Tibial nerve (tissue), 4 donors: Measurements from ENCODE around the gene TRPM2. TPM values are rescaled to one million over a fixed set of nuclear protein-coding genes. Genes with fewer than 3 reads are reported as not detected.

ENCODE experiments used
- DNase-seq, 2 donors: peaks; one replicate each; pipeline ENCODE4 v3.0.0-alpha.2; 2019; ENCODE audit warnings: low spot score in 2 of 2
- H3K27ac ChIP-seq, 4 donors: fragments of 200-600 bp; sonication (generic) in 3 of 4; one replicate each; pipeline ENCODE4 v1.5.1; 2017 to 2019; ENCODE audit warnings: mild to moderate bottlenecking in 1 of 4
- H3K27me3 ChIP-seq, 2 donors: fragments of 200-600 bp; sonication (generic) in 1 of 2; one replicate each; pipeline versions ENCODE4 v1.5.1 to v1.6.0; 2017 to 2019
- H3K36me3 ChIP-seq, 3 donors: fragments of 200-600 bp; sonication (generic); one replicate each; pipeline ENCODE4 v1.5.1; 2018 to 2019
- H3K4me1 ChIP-seq, 4 donors: fragments of 200-600 bp; sonication (generic) in 3 of 4; one replicate each; pipeline ENCODE4 v1.5.1; 2017 to 2019
- H3K4me3 ChIP-seq, 4 donors: fragments of 200-600 bp; sonication (generic) in 3 of 4; one replicate each; pipeline ENCODE4 v1.5.1; 2017 to 2019; ENCODE audit warnings: mild to moderate bottlenecking in 1 of 4, moderate library complexity in 1 of 4
- H3K9me3 ChIP-seq, 4 donors: fragments of 200-600 bp; sonication (generic) in 3 of 4; one replicate each; pipeline ENCODE4 v1.5.1; 2017 to 2019
- EP300 ChIP-seq, 2 donors: sonication (generic); formaldehyde crosslinking; IDR thresholded peaks; one replicate each; pipeline ENCODE4 v1.6.1; 2017; ENCODE audit warnings: antibody characterized with exemption in 2 of 2, mild to moderate bottlenecking in 1 of 2
- POLR2A ChIP-seq, 2 donors: fragments of 450-650 bp; IDR thresholded peaks; one replicate each; pipeline ENCODE4 v1.6.1; 2017; ENCODE audit warnings: antibody characterized with exemption in 2 of 2, mild to moderate bottlenecking in 2 of 2, moderate library complexity in 2 of 2
- WGBS, 2 donors: methylation state at CpG; one replicate each; pipeline ENCODE4 v1.1.5; 2018; 5-methylcytosine and 5-hydroxymethylcytosine counted together
- total RNA-seq, 4 donors: library from RNA; depleted of rRNA; stranded (reverse); fragments of >200 nt; gene quantifications; one replicate each; pipeline ENCODE4 v1.1.0, GENCODE V29; 2016
- TF ChIP-seq, protein P1 (sequence below), 5 experiments: fragments of 200-600 bp in 3 of 5; fragments of 450-650 bp in 2 of 5; sonication (generic) in 3 of 5; IDR thresholded peaks; one replicate each; pipeline ENCODE4 v1.5.1; 2016 to 2019; ENCODE audit warnings: antibody characterized with exemption in 5 of 5, mild to moderate bottlenecking in 3 of 5, moderate library complexity in 2 of 5

TRPM2 gene
- total RNA-seq, 4 donors from 2014 or later = 4.9 to 10.3 (median 7.8) TPM

DNA sequence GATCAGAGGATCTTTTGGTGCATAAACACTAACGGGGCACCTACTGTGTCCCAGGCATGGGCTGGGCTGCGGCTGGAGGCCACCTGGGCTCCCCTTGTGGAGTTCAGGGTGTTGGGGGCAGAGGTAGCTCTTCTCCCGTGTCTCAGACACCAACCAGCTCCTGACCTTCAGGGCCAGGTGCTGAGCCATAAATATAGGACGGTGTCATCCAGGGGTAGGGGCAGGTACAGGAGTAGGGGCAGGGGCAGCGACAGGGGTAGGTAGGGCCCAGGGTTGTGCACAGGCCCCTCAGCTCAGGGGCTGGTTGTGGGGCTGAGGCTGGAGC, 83.9 kb downstream of the TRPM2 start:
- no peak overlapping the region for H3K27ac ChIP-seq
- 83 to 88% methylated on average over 5 of the region's 5 CpGs for WGBS, 2 donors
- no peak for DNase-seq

DNA sequence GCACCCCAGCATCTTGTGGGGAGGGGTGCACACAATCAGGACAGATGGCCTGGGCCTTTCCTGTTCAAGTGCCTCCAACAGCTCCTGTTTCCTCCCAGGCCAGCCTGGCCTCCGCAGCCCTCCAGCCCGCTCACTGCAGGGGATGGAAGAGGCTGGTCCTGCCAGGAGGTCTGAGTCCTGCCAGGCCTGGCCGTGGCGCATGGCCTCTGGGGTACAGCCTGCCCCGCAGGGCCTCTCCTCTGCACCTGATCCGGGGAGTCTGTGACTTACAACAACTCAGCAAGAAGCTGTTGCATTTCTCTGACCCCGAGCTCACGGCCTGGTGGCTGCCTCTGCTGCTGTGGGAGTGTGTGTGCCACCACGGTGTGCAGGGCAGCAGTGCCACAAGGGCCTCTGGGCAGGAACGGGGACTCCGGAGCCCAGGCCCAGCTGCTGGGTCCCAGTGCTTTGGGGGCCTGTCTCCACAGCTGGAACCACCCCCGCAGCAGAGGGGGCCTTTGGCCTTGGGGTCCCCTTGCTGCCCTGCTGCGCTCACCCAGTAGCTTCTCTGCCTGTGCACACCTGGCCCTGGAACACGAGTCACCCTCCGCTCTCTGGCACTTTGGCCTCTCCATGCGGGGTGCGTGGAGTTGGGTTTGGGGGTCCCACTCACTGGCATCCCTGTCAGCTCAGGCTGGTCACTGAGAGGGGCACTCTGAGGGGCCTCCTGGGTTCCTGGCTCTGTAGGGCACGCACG, 84.4 kb downstream of the TRPM2 start:
- no peaks in the 10 kb centered on the region for H3K27me3 ChIP-seq
- no peaks in the 10 kb centered on the region for H3K9me3 ChIP-seq
- no peak overlapping the region for H3K4me3 ChIP-seq
- H3K27ac ChIP-seq = no peak overlapping the region
- TF ChIP-seq, protein P1, sequence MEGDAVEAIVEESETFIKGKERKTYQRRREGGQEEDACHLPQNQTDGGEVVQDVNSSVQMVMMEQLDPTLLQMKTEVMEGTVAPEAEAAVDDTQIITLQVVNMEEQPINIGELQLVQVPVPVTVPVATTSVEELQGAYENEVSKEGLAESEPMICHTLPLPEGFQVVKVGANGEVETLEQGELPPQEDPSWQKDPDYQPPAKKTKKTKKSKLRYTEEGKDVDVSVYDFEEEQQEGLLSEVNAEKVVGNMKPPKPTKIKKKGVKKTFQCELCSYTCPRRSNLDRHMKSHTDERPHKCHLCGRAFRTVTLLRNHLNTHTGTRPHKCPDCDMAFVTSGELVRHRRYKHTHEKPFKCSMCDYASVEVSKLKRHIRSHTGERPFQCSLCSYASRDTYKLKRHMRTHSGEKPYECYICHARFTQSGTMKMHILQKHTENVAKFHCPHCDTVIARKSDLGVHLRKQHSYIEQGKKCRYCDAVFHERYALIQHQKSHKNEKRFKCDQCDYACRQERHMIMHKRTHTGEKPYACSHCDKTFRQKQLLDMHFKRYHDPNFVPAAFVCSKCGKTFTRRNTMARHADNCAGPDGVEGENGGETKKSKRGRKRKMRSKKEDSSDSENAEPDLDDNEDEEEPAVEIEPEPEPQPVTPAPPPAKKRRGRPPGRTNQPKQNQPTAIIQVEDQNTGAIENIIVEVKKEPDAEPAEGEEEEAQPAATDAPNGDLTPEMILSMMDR (IDR thresholded peaks at IDR 0.05) = no peak
- no peak for TF ChIP-seq POLR2A (IDR thresholded peaks at IDR 0.05)
- no peak for TF ChIP-seq EP300 (IDR thresholded peaks at IDR 0.05)
- H3K4me1 ChIP-seq = no peaks in the 10 kb centered on the region
- no peaks in the 10 kb centered on the region for H3K36me3 ChIP-seq
- no peak for DNase-seq
- 89 to 92% methylated on average over 7 to 13 of the region's 19 CpGs for WGBS, 2 donors

More for the DNA sequence above, 83.9 kb downstream of the TRPM2 start:
- Histone ChIP-seq H3K4me1 (no peaks in the 10 kb centered on the region), H3K4me3 (no peak overlapping the region), H3K9me3 (peaks cover 0 to 1% (median 0%) of the 10 kb centered on the region in 4 donors), H3K27me3 (no peaks in the 10 kb centered on the region), H3K36me3 (no peaks in the 10 kb centered on the region)
- TF ChIP-seq EP300 (IDR thresholded peaks at IDR 0.05) = no peak
- TF ChIP-seq, protein P1 (IDR thresholded peaks at IDR 0.05) = no peak
- no peak for TF ChIP-seq POLR2A (IDR thresholded peaks at IDR 0.05)

DNA sequence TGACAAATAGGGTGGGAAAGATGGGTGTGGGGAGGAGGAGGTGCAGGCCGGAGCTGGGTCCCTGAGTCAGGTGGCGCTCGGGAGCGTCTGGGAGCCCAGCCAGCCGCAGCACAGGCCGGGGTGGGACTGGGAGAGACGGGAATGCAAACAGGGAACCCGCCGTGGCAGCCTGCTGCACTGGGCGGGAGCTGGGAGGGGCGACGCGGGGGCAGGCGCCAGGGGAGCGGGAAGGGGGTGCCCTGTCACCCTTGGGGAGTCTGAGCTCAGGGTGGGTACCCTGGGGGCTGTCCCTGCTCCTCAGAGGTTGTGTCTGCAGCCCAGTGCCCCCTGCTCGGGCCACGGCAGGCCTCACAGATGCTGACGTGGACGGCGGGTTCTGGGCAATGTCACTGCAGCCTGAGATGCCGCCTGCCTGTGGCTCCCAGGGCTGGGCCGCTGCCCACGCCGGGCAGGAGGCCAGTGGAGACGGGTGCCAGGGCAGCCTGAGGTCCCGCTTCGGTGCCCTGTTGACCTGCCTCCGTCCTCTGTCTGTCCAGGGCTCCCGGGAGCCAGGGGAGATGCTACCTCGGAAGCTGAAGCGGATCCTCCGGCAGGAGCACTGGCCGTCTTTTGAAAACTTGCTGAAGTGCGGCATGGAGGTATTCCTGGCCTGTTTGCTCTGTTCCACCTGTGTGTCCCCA, 85.2 kb downstream of the TRPM2 start:
- no peaks in the 10 kb centered on the region for H3K4me1 ChIP-seq
- TF ChIP-seq POLR2A (IDR thresholded peaks at IDR 0.05) (no peak), EP300 (IDR thresholded peaks at IDR 0.05) (no peak)
- TF ChIP-seq, protein P1 (IDR thresholded peaks at IDR 0.05) = no peak
- WGBS, 2 donors = 70 to 73% methylated on average over 21 to 22 of the region's 34 CpGs
- no peak for DNase-seq
- no peaks in the 10 kb centered on the region for H3K36me3 ChIP-seq
- no peaks in the 10 kb centered on the region for H3K27me3 ChIP-seq
- H3K9me3 ChIP-seq = no peaks in the 10 kb centered on the region
- H3K4me3 ChIP-seq = no peak overlapping the region
- H3K27ac ChIP-seq = no peak overlapping the region

DNA sequence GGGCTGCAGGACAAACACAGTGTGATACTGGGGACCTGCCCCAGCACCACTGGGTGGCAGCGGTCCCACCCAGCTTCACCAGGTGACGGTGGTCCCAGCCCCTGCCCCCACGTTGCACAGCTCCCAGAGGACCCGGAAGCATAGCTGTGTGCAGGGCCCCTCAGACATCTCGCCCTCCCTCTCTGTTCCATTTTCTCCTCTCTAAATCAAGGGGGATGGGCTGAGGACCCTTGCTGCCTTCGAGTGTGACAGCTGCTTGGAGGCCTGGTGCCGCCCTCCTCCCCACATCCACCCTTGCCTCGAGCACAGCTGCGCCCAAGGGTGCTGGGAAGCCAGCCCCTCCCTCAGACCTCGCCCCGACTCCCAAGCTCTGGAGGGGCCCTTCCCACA, 85.8 kb downstream of the TRPM2 start:
- H3K9me3 ChIP-seq = no peaks in the 10 kb centered on the region
- H3K36me3 ChIP-seq = no peaks in the 10 kb centered on the region
- 74 to 77% methylated on average over 11 of the region's 11 CpGs for WGBS, 2 donors
- no peak overlapping the region for H3K4me3 ChIP-seq
- DNase-seq = no peak
- no peaks in the 10 kb centered on the region for H3K4me1 ChIP-seq
- no peak overlapping the region for H3K27ac ChIP-seq
- H3K27me3 ChIP-seq = no peaks in the 10 kb centered on the region
- TF ChIP-seq, protein P1 (IDR thresholded peaks at IDR 0.05) = no peak
- TF ChIP-seq EP300 (IDR thresholded peaks at IDR 0.05) (no peak), POLR2A (IDR thresholded peaks at IDR 0.05) (no peak)
